Karpas-422 (cell line): ENCODE measurements around the gene FANCG. TPM values are rescaled to one million over a fixed set of nuclear protein-coding genes. Genes with fewer than 3 reads are reported as not detected.

Source experiments
- DNase-seq: peaks from one replicate; pipeline ENCODE4 v3.0.0-alpha.2; 2015
- H2AFZ ChIP-seq: fragments of 200-600 bp; sonication (generic); 2 replicates; pipeline ENCODE4 v1.6.1; 2014; ENCODE audit warnings: antibody characterized with exemption, low read length, mixed read lengths
- H3K27ac ChIP-seq: fragments of 200-600 bp; sonication (generic); 2 replicates; pipeline ENCODE4 v1.5.1; 2014; ENCODE audit warnings: mild to moderate bottlenecking, low read length, moderate library complexity
- H3K27me3 ChIP-seq: fragments of 200-600 bp; sonication (generic); 2 replicates; pipeline ENCODE4 v1.6.1; 2014; ENCODE audit warnings: low read length, mixed read lengths
- H3K36me3 ChIP-seq: fragments of 200-600 bp; sonication (generic); 2 replicates; pipeline ENCODE4 v1.6.1; 2014; ENCODE audit warnings: low read length, mixed read lengths; ENCODE audit not compliant: insufficient read depth
- H3K4me1 ChIP-seq: fragments of 200-600 bp; sonication (generic); 2 replicates; pipeline ENCODE4 v1.6.1; 2014; ENCODE audit warnings: mild to moderate bottlenecking, low read length, mixed read lengths
- H3K4me2 ChIP-seq: fragments of 200-600 bp; sonication (generic); 2 replicates; pipeline ENCODE4 v1.6.1; 2014; ENCODE audit warnings: low read length, low read depth, mild to moderate bottlenecking; ENCODE audit not compliant: poor library complexity, severe bottlenecking
- H3K4me3 ChIP-seq: fragments of 200-600 bp; sonication (generic); 2 replicates; pipeline ENCODE4 v1.5.1; 2014; ENCODE audit warnings: mild to moderate bottlenecking, antibody characterized with exemption, low read length, mixed read lengths
- H3K79me2 ChIP-seq: fragments of 200-600 bp; sonication (generic); 2 replicates; pipeline ENCODE4 v1.6.1; 2014; ENCODE audit warnings: mild to moderate bottlenecking, low read length, mixed read lengths
- H3K9ac ChIP-seq: fragments of 200-600 bp; sonication (generic); 2 replicates; pipeline ENCODE4 v1.6.0; 2014; ENCODE audit warnings: low read length
- H3K9me2 ChIP-seq: fragments of 200-600 bp; sonication (generic), shearing (Covaris generic); replicated peaks from 2 replicates; pipeline ENCODE4 v1.6.0; 2014; ENCODE audit warnings: mild to moderate bottlenecking, low read length, moderate library complexity; ENCODE audit not compliant: insufficient read depth
- H3K9me3 ChIP-seq: fragments of 300-700, 200-600 bp; sonication (generic); 2 replicates; pipeline ENCODE4 v1.6.1; 2014; ENCODE audit warnings: low read length, mixed read lengths
- H4K20me1 ChIP-seq: fragments of 200-600 bp; sonication (generic); 2 replicates; pipeline ENCODE4 v1.6.1; 2014; ENCODE audit warnings: mild to moderate bottlenecking, antibody characterized with exemption, low read length, low read depth; ENCODE audit not compliant: insufficient read depth
- total RNA-seq: library from RNA; depleted of rRNA; stranded (reverse); fragments of >200 nt; shearing (Covaris generic); gene quantifications from 2 replicates; pipeline ENCODE4 v1.2.3, GENCODE V29; 2014; ENCODE audit warnings: low replicate concordance; rRNA removed

FANCG gene
- 38.8 and 47.9 TPM in 2 replicates for total RNA-seq

DNA sequence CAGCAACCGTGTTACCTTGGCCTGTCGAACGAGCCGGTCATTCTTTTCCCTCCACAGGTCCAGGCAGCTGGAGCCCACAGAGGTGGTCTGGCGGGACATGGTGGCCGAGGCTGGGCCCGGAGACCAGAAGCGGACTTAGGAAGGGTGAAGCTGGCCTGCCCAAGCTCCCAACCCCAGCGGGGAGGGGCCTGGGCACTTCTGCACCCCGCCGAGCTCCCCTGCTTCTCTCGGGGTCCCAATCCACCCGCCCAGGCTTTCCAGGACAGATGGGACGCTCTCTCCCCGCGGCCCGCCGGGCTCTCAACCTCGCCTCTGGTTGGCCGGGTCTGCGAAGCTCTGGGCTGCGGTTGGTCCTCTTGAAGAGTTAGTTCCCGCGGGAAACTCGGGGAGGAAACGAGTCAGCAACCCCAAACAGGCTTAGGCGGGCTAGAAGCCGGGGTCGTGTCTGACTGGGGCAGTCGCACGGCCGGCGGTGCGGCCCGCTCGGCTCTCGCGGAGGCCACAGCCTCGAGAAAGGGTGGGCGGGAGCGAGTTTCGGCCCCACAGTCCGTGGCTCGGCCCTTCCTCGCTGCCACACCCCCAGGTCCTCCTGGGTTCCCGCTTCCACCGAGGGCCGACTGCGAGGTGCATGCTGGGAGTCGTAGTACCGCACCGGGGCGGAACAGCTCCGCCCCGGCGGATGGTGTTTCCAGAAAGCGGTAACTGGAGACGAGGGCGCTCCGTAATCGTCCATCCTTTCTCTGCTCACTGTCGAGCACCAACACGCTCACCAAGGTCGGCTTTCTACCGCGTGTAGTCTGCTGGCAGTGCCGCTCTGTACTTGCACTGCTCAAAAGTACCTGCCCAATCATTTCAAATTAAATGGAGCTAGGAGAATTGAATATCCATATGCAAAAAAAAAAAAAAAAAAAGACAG, at the start of gene FANCG:
FANCG (minus strand) TSS at position 517 of the 916 bp plus-strand sequence; CDS start at position 99, 418 bp downstream.
- DNase-seq, result peak; percentile 96
- H3K36me3 ChIP-seq, result no peaks in the 10 kb centered on the region; the same call in 1 of the 2 replicates
- H3K9me2 ChIP-seq, result no peaks in the 10 kb centered on the region
- peak within 1 kb of the TSS; percentile 80; the same call in 1 of the 2 replicates for H2AFZ ChIP-seq
- H3K4me3 ChIP-seq, result peak within 1 kb of the TSS; percentile 82
- H3K4me2 ChIP-seq, result peak within 1 kb of the TSS; percentile 88
- H3K9ac ChIP-seq, result peak within 1 kb of the TSS; percentile 80
- H3K27ac ChIP-seq, result peak within 1 kb of the TSS; percentile 87
- H3K27me3 ChIP-seq, result no peaks in the 10 kb centered on the region
- H3K79me2 ChIP-seq, result peaks cover 31% of the 10 kb centered on the region
- no peaks in the 10 kb centered on the region for H3K9me3 ChIP-seq
- H3K4me1 ChIP-seq, result peaks cover 26% of the 10 kb centered on the region
- no peaks in the 10 kb centered on the region for H4K20me1 ChIP-seq

DNA sequence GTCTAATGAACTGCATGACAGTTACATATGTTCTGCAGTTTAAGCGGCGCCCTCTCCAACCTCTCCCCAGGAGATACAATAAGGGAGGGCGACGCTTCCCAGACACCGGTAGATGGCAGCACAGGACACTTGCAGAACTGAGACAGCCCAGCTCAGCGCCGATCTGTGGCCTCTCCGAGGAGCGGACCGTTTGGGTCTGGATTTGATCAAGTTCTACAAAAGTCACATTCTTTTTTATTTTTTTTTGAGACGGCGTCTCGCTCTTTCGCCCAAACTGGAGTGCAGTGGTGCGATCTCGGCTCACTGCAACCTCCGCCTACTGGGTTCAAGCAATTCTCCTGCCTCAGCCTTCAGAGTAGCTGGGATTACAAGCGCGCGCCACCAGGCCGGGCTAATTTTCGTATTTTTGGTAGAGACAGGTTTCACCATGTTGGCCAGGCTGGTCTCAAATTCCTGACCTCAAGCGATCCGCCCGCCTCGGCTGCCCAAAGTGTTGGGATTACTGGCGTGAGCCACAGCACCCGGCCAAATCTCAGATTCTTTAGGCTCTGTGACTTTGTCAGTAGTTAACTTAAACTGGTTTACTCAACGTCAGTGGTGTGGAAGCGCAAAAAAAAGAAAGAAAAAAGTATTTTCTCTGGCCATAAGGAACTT, 37.3 kb upstream of the FANCG start:
- Histone ChIP-seq H3K4me2 (peak overlapping the region; percentile 79), H3K27ac (no peak overlapping the region), H3K9ac (peak overlapping the region; percentile 53; the same call in 1 of the 2 replicates), H3K9me2 (no peaks in the 10 kb centered on the region), H3K36me3 (no peaks in the 10 kb centered on the region), H2AFZ (peak overlapping the region; percentile 93; the same call in 1 of the 2 replicates), H4K20me1 (no peaks in the 10 kb centered on the region), H3K4me1 (peaks cover 33% of the 10 kb centered on the region), H3K4me3 (peak overlapping the region; percentile 70), H3K27me3 (no peaks in the 10 kb centered on the region), H3K9me3 (no peaks in the 10 kb centered on the region), H3K79me2 (no peaks in the 10 kb centered on the region)
- DNase-seq, result peak; percentile 95

GRCh38 chr9:35116539-35116897, 36.8 kb upstream of the FANCG start:
- no peaks in the 10 kb centered on the region for H3K36me3 ChIP-seq
- H2AFZ ChIP-seq, result peak overlapping the region; percentile 93; the same call in 1 of the 2 replicates
- DNase-seq, result no peak
- peak overlapping the region; percentile 70 for H3K4me3 ChIP-seq
- no peaks in the 10 kb centered on the region for H3K79me2 ChIP-seq
- H3K27ac ChIP-seq, result no peak overlapping the region
- H3K9ac ChIP-seq, result peak overlapping the region; percentile 53
- no peaks in the 10 kb centered on the region for H3K27me3 ChIP-seq
- H3K4me1 ChIP-seq, result peaks cover 37% of the 10 kb centered on the region
- no peaks in the 10 kb centered on the region for H3K9me2 ChIP-seq
- no peaks in the 10 kb centered on the region for H4K20me1 ChIP-seq
- no peaks in the 10 kb centered on the region for H3K9me3 ChIP-seq
- peak overlapping the region; percentile 79 for H3K4me2 ChIP-seq

GRCh38 chr9:35115680-35116538, 36.2 kb upstream of the FANCG start, which contains the start of gene ATOSB:
ATOSB (minus strand) TSS chr9:35115862; CDS start chr9:35108274, 7,588 bp downstream.
- Histone ChIP-seq H3K79me2 (no peaks in the 10 kb centered on the region), H3K9me2 (no peaks in the 10 kb centered on the region), H4K20me1 (no peaks in the 10 kb centered on the region), H3K9ac (peak within 1 kb of the TSS; percentile 53), H3K9me3 (no peaks in the 10 kb centered on the region), H3K4me1 (peaks cover 40% of the 10 kb centered on the region), H3K27ac (peak within 1 kb of the TSS; percentile 82), H3K27me3 (no peaks in the 10 kb centered on the region), H3K4me3 (peak within 1 kb of the TSS; percentile 70), H3K4me2 (peak within 1 kb of the TSS; percentile 79), H2AFZ (peak within 1 kb of the TSS; percentile 93; the same call in 1 of the 2 replicates), H3K36me3 (no peaks in the 10 kb centered on the region)
- DNase-seq, result peak; percentile 98

DNA sequence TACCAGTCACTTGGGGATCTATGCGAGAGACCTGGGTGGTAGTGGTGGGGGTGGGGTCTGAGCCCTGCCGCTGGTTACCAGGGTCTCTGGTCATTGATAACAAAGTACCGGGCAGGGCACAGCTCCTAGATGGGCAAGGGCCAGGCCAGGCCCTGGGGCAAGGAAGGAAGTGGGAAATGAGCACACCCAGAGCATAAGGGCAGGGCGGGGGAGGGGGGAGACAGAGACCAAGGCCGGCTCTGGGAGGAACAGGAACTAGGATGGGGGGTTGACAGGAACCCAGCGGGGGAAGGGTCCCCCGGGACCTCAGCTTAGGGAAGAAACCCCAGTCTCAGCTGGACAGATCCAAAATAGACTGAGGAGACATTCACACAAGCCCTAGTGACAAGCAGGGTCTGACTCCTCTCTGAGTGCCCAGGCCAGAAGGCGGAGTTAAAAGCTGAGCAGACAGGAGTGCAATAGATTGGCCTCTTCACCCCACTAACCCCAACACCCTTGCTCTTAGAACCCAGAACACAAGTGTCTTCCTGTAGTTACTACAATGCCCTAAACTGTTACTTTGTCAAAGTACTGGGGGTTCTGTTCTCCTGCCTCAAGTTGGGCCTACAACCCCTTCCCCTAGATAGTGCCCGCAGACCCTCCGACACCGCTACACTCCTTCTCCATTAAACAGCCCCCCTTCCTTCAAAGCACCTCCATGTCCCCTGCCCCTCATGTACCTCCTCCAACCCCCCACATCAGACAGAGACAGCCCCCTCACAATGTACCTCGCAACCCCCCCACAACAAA, 35.3 kb upstream of the FANCG start:
- H3K9me2 ChIP-seq, result no peaks in the 10 kb centered on the region
- H2AFZ ChIP-seq, result peak overlapping the region; percentile 27; the same call in 1 of the 2 replicates
- H3K9ac ChIP-seq, result peak overlapping the region; percentile 52
- peaks cover 45% of the 10 kb centered on the region for H3K4me1 ChIP-seq
- H3K9me3 ChIP-seq, result no peaks in the 10 kb centered on the region
- H3K79me2 ChIP-seq, result no peaks in the 10 kb centered on the region
- peak; percentile 71 for DNase-seq
- H4K20me1 ChIP-seq, result peaks cover 7% of the 10 kb centered on the region; the same call in 1 of the 2 replicates
- peak overlapping the region; percentile 82 for H3K27ac ChIP-seq
- H3K4me2 ChIP-seq, result peak overlapping the region; percentile 79
- peak overlapping the region; percentile 70 for H3K4me3 ChIP-seq
- no peaks in the 10 kb centered on the region for H3K27me3 ChIP-seq
- H3K36me3 ChIP-seq, result no peaks in the 10 kb centered on the region

DNA sequence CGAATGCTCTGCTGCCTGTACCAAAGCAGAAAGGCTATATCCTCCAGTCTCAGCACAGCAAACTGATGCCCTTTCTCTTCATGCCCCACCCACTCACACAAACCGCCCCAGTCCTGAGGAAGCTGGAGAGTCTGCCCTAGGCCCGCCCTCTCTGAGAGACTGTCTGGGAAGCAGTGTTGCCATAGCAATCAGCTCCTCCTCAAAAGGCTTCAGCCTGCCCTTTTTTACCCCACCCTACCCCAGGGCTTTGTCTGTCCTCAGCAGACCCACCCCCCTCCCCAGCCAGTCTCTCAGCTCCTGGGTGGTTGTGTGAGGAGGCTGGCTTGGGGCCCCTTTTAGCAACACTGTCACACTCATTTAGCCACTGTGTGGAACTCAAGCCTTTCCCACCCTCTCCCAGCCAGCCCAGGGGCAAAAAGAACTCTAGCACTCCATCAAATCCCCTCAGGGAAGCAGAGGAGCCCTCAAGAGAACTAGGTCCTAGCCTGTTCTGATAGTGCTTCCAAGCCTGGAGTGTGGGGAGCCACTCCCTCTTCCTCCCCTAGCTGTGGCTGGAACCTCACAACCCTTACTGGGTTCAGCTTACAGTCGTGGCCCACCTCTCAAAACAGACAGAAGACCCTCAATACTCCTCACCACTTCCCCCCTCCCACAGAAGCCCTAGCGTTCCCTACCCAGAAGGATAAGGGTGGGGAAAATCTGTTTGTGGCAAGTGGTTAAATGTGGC, 34.5 kb upstream of the FANCG start:
- Histone ChIP-seq H3K4me3 (peak overlapping the region; percentile 70), H3K36me3 (no peaks in the 10 kb centered on the region), H3K27me3 (no peaks in the 10 kb centered on the region), H3K9me2 (no peaks in the 10 kb centered on the region), H3K9me3 (no peaks in the 10 kb centered on the region), H3K9ac (peak overlapping the region; percentile 52), H4K20me1 (peaks cover 10% of the 10 kb centered on the region; the same call in 1 of the 2 replicates), H3K4me2 (peak overlapping the region; percentile 79), H2AFZ (peak overlapping the region; percentile 27; the same call in 1 of the 2 replicates), H3K27ac (peak overlapping the region; percentile 82), H3K4me1 (peaks cover 45% of the 10 kb centered on the region), H3K79me2 (no peaks in the 10 kb centered on the region)
- DNase-seq, result peak; percentile 88
